PC-3 (cell line): Measurements from ENCODE around the gene CFAP97D2. TPM values are rescaled to one million over a fixed set of nuclear protein-coding genes. Genes with fewer than 3 reads are reported as not detected.
"Not testable (repeated sequence)": the region's sequence is repeated elsewhere in the genome, so short reads cannot be mapped to it uniquely, and the experiment has no call there.

Experiments
- ATAC-seq: fragments of 200-7000 bp; cut with Tn5 transposase; 2 replicates; pipeline ENCODE4 v1.9.1; 2020; ENCODE audit warnings: mild to moderate bottlenecking, moderate library complexity
- BruUV-seq: library from RNA; stranded (reverse); fragments of 400-500 nt; replicated peaks from 2 replicates; lab custom pipeline; 2021; lab: Mats Ljungman, UMichigan
- CTCF ChIA-PET: fragments of 300-600 bp; sonication (Branson Sonifier 250); formaldehyde crosslinking; loops from one replicate; lab custom pipeline; 2022; ENCODE audit warnings: antibody characterized with exemption; lab: Charles Lee
- POLR2A ChIA-PET: fragments of 300-600 bp; sonication (Branson Sonifier 250); formaldehyde crosslinking; loops from one replicate; lab custom pipeline; 2022; ENCODE audit warnings: antibody characterized with exemption; ENCODE audit not compliant: unreplicated experiment; lab: Charles Lee
- DNase-seq: peaks from one replicate; pipeline ENCODE4 v3.0.0-alpha.2; 2015
- H2AFZ ChIP-seq: fragments of 300-600 bp; sonication (generic); 2 replicates; pipeline ENCODE4 v1.6.0; 2016; ENCODE audit warnings: antibody characterized with exemption, low read length
- H3F3A ChIP-seq: fragments of 300-600 bp; sonication (generic); one replicate; pipeline ENCODE4 v1.6.0; 2017; ENCODE audit warnings: antibody characterized with exemption, low read length, control low read depth, mild to moderate bottlenecking; ENCODE audit not compliant: unreplicated experiment
- H3K27ac ChIP-seq: fragments of 300-600 bp; sonication (generic); 2 replicates; pipeline ENCODE4 v1.5.1; 2016; ENCODE audit warnings: mild to moderate bottlenecking, low read length
- H3K27me3 ChIP-seq: fragments of 300-600 bp; sonication (generic); 2 replicates; pipeline ENCODE4 v1.6.1; 2016; ENCODE audit warnings: low read length, mixed read lengths
- H3K36me3 ChIP-seq: fragments of 300-600 bp; sonication (generic); 2 replicates; pipeline ENCODE4 v1.6.1; 2016; ENCODE audit warnings: low read depth, mixed run types, low read length, mixed read lengths
- H3K4me1 ChIP-seq: fragments of 300-600 bp; sonication (generic); 2 replicates; pipeline ENCODE4 v1.5.1; 2016; ENCODE audit warnings: low read length; ENCODE audit not compliant: insufficient read depth
- H3K4me2 ChIP-seq: fragments of 300-600 bp; sonication (generic); 2 replicates; pipeline ENCODE4 v1.6.0; 2016; ENCODE audit warnings: low read length
- H3K4me3 ChIP-seq: fragments of 300-600 bp; sonication (generic); 2 replicates; pipeline ENCODE4 v1.5.1; 2016; ENCODE audit warnings: mild to moderate bottlenecking, low read length, mixed read lengths
- H3K79me2 ChIP-seq: fragments of 300-600 bp; sonication (generic); 2 replicates; pipeline ENCODE4 v1.6.1; 2017; ENCODE audit warnings: low read length, mixed read lengths
- H3K9ac ChIP-seq: fragments of 300-600 bp; sonication (generic); 2 replicates; pipeline ENCODE4 v1.6.0; 2016; ENCODE audit warnings: mild to moderate bottlenecking, low read length
- H3K9me2 ChIP-seq: fragments of 300-600 bp; sonication (generic); replicated peaks from 2 replicates; pipeline ENCODE4 v1.6.1; 2016; ENCODE audit warnings: mixed run types, low read length, mixed read lengths
- H3K9me3 ChIP-seq: fragments of 300-600 bp; sonication (generic); 2 replicates; pipeline ENCODE4 v1.6.1; 2016; ENCODE audit warnings: low read length, mixed read lengths
- H4K20me1 ChIP-seq: fragments of 300-600 bp; sonication (generic); 2 replicates; pipeline ENCODE4 v1.6.1; 2016; ENCODE audit warnings: low read length, mixed read lengths
- CTCF ChIP-seq: fragments of 300-600 bp; sonication (generic); conservative IDR thresholded peaks from 2 replicates; pipeline ENCODE4 v1.5.1; 2017; ENCODE audit warnings: antibody characterized with exemption, low read depth, mild to moderate bottlenecking, low read length
- EZH2 ChIP-seq: fragments of 300-600 bp; sonication (generic); IDR thresholded peaks from one replicate; pipeline ENCODE4 v1.6.1; 2017; ENCODE audit warnings: antibody characterized with exemption, mild to moderate bottlenecking, low read length; ENCODE audit not compliant: unreplicated experiment
- EZH2phosphoT487 ChIP-seq: fragments of 300-600 bp; sonication (generic); IDR thresholded peaks from 2 replicates; pipeline ENCODE4 v1.6.1; 2018; ENCODE audit warnings: mild to moderate bottlenecking, antibody characterized with exemption, low read length, borderline replicate concordance
- intact Hi-C: fragments of 100-400 bp; cut with micrococcal nuclease; formaldehyde crosslinking; loops from 2 replicates; pipeline ENCODE4 v1.9.0; 2023
- total RNA-seq: library from RNA; depleted of rRNA; stranded (reverse); fragments of >200 nt; gene quantifications from 2 replicates; pipeline ENCODE4 v1.2.3, GENCODE V29; 2014

Gene CFAP97D2
- total RNA-seq, 1 experiment from 2014 or later, result not detected

- POLR2A ChIA-PET, result no interaction called here
Measured at GRCh38 chr13:114244637-114245036, 65.6 kb downstream of the CFAP97D2 start.

GRCh38 chr13:114248011-114248410 lies 69.0 kb downstream of the CFAP97D2 start:
- Histone ChIP-seq H3K27ac (no peak overlapping the region), H3K79me2 (no peaks in the 10 kb centered on the region), H3K4me2 (no peak overlapping the region), H3K9ac (no peak overlapping the region), H3K36me3 (peaks cover 52% of the 10 kb centered on the region), H3K4me1 (no peaks in the 10 kb centered on the region), H3K9me3 (no peaks in the 10 kb centered on the region), H3F3A (no peaks in the 10 kb centered on the region), H3K4me3 (no peak overlapping the region), H3K9me2 (no peaks in the 10 kb centered on the region), H2AFZ (no peak overlapping the region), H4K20me1 (no peaks in the 10 kb centered on the region), H3K27me3 (no peaks in the 10 kb centered on the region)
- ATAC-seq (no peak), DNase-seq (no peak)
- intact Hi-C loops, result no loop called here
- TF ChIP-seq EZH2phosphoT487 (no peak), CTCF (no peak), EZH2 (no peak)
- BruUV-seq, result no TSS peak
- CTCF ChIA-PET, result no interaction called here
- POLR2A ChIA-PET, result no interaction called here

More at GRCh38 chr13:114244637-114245036, 65.6 kb downstream of the CFAP97D2 start:
- H3K9ac ChIP-seq, result no peak overlapping the region
- H2AFZ ChIP-seq, result no peak overlapping the region
- H3F3A ChIP-seq, result no peaks in the 10 kb centered on the region
- H3K27me3 ChIP-seq, result no peaks in the 10 kb centered on the region
- no peak overlapping the region for H3K4me3 ChIP-seq
- peaks cover 55% of the 10 kb centered on the region for H3K36me3 ChIP-seq
- ATAC-seq (no peak), DNase-seq (no peak)
- no peaks in the 10 kb centered on the region for H3K9me2 ChIP-seq
- H3K9me3 ChIP-seq, result no peaks in the 10 kb centered on the region
- TF ChIP-seq EZH2 (no peak), CTCF (no peak), EZH2phosphoT487 (no peak)
- BruUV-seq, result no TSS peak
- no peak overlapping the region for H3K4me2 ChIP-seq
- H3K27ac ChIP-seq, result no peak overlapping the region
- H4K20me1 ChIP-seq, result no peaks in the 10 kb centered on the region
- CTCF ChIA-PET, result no interaction called here
- intact Hi-C loops, result no loop called here
- no peaks in the 10 kb centered on the region for H3K4me1 ChIP-seq
- H3K79me2 ChIP-seq, result no peaks in the 10 kb centered on the region

- no peak overlapping the region for H3K9ac ChIP-seq
- DNase-seq (no peak), ATAC-seq (no peak)
- peaks cover 45% of the 10 kb centered on the region for H3K36me3 ChIP-seq
- no peaks in the 10 kb centered on the region for H3K79me2 ChIP-seq
- no peak overlapping the region for H3K27ac ChIP-seq
- no peak for TF ChIP-seq EZH2
- no peak for TF ChIP-seq CTCF
- TF ChIP-seq EZH2phosphoT487, result no peak
- H3K27me3 ChIP-seq, result no peaks in the 10 kb centered on the region
- H3K4me1 ChIP-seq, result no peaks in the 10 kb centered on the region
- no peaks in the 10 kb centered on the region for H3F3A ChIP-seq
- intact Hi-C loops, result no loop called here
- no peaks in the 10 kb centered on the region for H4K20me1 ChIP-seq
- ChIA-PET POLR2A (no interaction called here), CTCF (no interaction called here)
- no TSS peak for BruUV-seq
- no peak overlapping the region for H2AFZ ChIP-seq
- H3K4me2 ChIP-seq, result no peak overlapping the region
- no peak overlapping the region for H3K4me3 ChIP-seq
- no peaks in the 10 kb centered on the region for H3K9me3 ChIP-seq
- no peaks in the 10 kb centered on the region for H3K9me2 ChIP-seq
Measured at GRCh38 chr13:114249077-114249476, 70.0 kb downstream of the CFAP97D2 start.

- H3K4me2 ChIP-seq, CTCF ChIA-PET, H2AFZ ChIP-seq, H3K4me3 ChIP-seq, H3K9me2 ChIP-seq, H3K27ac ChIP-seq, ATAC-seq, H3K4me1 ChIP-seq, H3K27me3 ChIP-seq, H3F3A ChIP-seq, DNase-seq, H3K9ac ChIP-seq, POLR2A ChIA-PET, H4K20me1 ChIP-seq, H3K9me3 ChIP-seq, H3K79me2 ChIP-seq, BruUV-seq, intact Hi-C loops: not testable (repeated sequence)
- peaks cover 21% of the 10 kb centered on the region for H3K36me3 ChIP-seq
Measured at GRCh38 chr13:114251639-114252440, 72.8 kb downstream of the CFAP97D2 start.
